WTC11 (cell line): ENCODE results near the gene MRFAP1. TPM values are rescaled to one million over a fixed set of nuclear protein-coding genes. Genes with fewer than 3 reads are reported as not detected.

Source experiments
- ATAC-seq: fragments of 200-7000 bp; cut with Tn5 transposase; 2 replicates; pipeline ENCODE4 v1.10.0; 2021; ENCODE audit warnings: mild to moderate bottlenecking, moderate library complexity
- CTCF ChIA-PET: fragments of 300-600 bp; sonication (Branson Sonifier 250); formaldehyde crosslinking; loops from one replicate; lab custom pipeline; 2021; ENCODE audit warnings: antibody characterized with exemption; lab: Charles Lee
- POLR2A ChIA-PET: fragments of 350-600 bp; sonication (Branson Sonifier 250); formaldehyde crosslinking; loops from one replicate; lab custom pipeline; 2021; ENCODE audit warnings: antibody characterized with exemption; lab: Charles Lee
- DNase-seq: peaks from one replicate; pipeline ENCODE4 v3.0.0; 2021; ENCODE audit warnings: low spot score
- H3K27ac Mint-ChIP-seq: 2 replicates; pipeline ENCODE4 v1.8.0; 2021; ENCODE audit warnings: mixed read lengths
- H3K27me3 Mint-ChIP-seq: 2 replicates; pipeline ENCODE4 v1.8.0; 2021; ENCODE audit warnings: low read depth, mild to moderate bottlenecking, moderate library complexity, mixed read lengths
- H3K36me3 Mint-ChIP-seq: 2 replicates; pipeline ENCODE4 v1.8.0; 2021; ENCODE audit warnings: mixed read lengths
- H3K4me1 Mint-ChIP-seq: 2 replicates; pipeline ENCODE4 v1.8.0; 2022; ENCODE audit warnings: mixed read lengths
- H3K4me3 Mint-ChIP-seq: 2 replicates; pipeline ENCODE4 v1.8.0; 2021; ENCODE audit warnings: mild to moderate bottlenecking, moderate library complexity, mixed read lengths
- H3K9me3 Mint-ChIP-seq: 2 replicates; pipeline ENCODE4 v1.8.0; 2021; ENCODE audit warnings: mixed read lengths
- ARID4B ChIP-seq: sonication (generic); formaldehyde crosslinking; IDR thresholded peaks from 2 replicates; pipeline ENCODE4 v1.8.0; 2023; ENCODE audit warnings: missing genetic modification reagents, mild to moderate bottlenecking, borderline replicate concordance
- ATF6 ChIP-seq: sonication (generic); formaldehyde crosslinking; IDR thresholded peaks from 2 replicates; pipeline ENCODE4 v1.8.1; 2023; ENCODE audit warnings: mild to moderate bottlenecking, missing genetic modification reagents
- ELF4 ChIP-seq: sonication (generic); formaldehyde crosslinking; IDR thresholded peaks from 2 replicates; pipeline ENCODE4 v1.8.1; 2022; ENCODE audit warnings: low read depth, mild to moderate bottlenecking, moderate library complexity, missing genetic modification reagents
- GRHL2 ChIP-seq: fragments of 250-450 bp; sonication (Bioruptor Pico); IDR thresholded peaks from 2 replicates; pipeline ENCODE4 v1.8.0; 2022; ENCODE audit warnings: mild to moderate bottlenecking, moderate library complexity; ENCODE audit not compliant: insufficient replicate concordance, severe bottlenecking
- MXD4 ChIP-seq: fragments of 250-450 bp; sonication (Bioruptor Pico); IDR thresholded peaks from 2 replicates; pipeline ENCODE4 v1.8.0; 2021; ENCODE audit warnings: mild to moderate bottlenecking, moderate library complexity, borderline replicate concordance
- NR3C1 ChIP-seq: sonication (generic); formaldehyde crosslinking; conservative IDR thresholded peaks from 2 replicates; pipeline ENCODE4 v1.8.1; 2023; ENCODE audit warnings: low read depth, mild to moderate bottlenecking, missing genetic modification reagents
- RELA ChIP-seq: sonication (generic); formaldehyde crosslinking; IDR thresholded peaks from 2 replicates; pipeline ENCODE4 v1.8.1; 2022; ENCODE audit warnings: missing genetic modification reagents, mild to moderate bottlenecking, borderline replicate concordance
- STAT6 ChIP-seq: sonication (generic); formaldehyde crosslinking; conservative IDR thresholded peaks from 2 replicates; pipeline ENCODE4 v1.8.1; 2023; ENCODE audit warnings: mild to moderate bottlenecking, low read depth, missing genetic modification reagents, moderate library complexity
- TP53 ChIP-seq: sonication (generic); formaldehyde crosslinking; IDR thresholded peaks from 2 replicates; pipeline ENCODE4 v1.8.1; 2023; ENCODE audit warnings: mild to moderate bottlenecking, missing genetic modification reagents
- ZNF396 ChIP-seq: fragments of 250-450 bp; sonication (Bioruptor Pico); IDR thresholded peaks from 2 replicates; pipeline ENCODE4 v1.8.0; 2021; ENCODE audit warnings: mild to moderate bottlenecking, moderate library complexity, borderline replicate concordance
- ZNF423 ChIP-seq: fragments of 250-450 bp; sonication (Bioruptor Pico); IDR thresholded peaks from 2 replicates; pipeline ENCODE4 v2.1.2; 2022; ENCODE audit warnings: mild to moderate bottlenecking, moderate library complexity
- total RNA-seq: library from RNA; stranded (reverse); gene quantifications from 3 replicates; pipeline ENCODE4 v1.2.3, GENCODE V29; 2021
- TF ChIP-seq, protein P1 (sequence below): sonication (generic); formaldehyde crosslinking; IDR thresholded peaks from 2 replicates; pipeline ENCODE4 v1.8.1; 2022; ENCODE audit warnings: missing genetic modification reagents, borderline replicate concordance
- TF ChIP-seq, protein P2 (sequence below): sonication (generic); formaldehyde crosslinking; IDR thresholded peaks from 2 replicates; pipeline ENCODE4 v1.8.1; 2022; ENCODE audit warnings: mild to moderate bottlenecking, missing genetic modification reagents, moderate library complexity, borderline replicate concordance
- TF ChIP-seq, protein P3 (sequence below): fragments of 250-450 bp; sonication (Bioruptor Pico); conservative IDR thresholded peaks from 2 replicates; pipeline ENCODE4 v1.9.0; 2021; ENCODE audit warnings: mild to moderate bottlenecking

MRFAP1 gene
- total RNA-seq, 1 experiment from 2014 or later: 319 TPM

DNA sequence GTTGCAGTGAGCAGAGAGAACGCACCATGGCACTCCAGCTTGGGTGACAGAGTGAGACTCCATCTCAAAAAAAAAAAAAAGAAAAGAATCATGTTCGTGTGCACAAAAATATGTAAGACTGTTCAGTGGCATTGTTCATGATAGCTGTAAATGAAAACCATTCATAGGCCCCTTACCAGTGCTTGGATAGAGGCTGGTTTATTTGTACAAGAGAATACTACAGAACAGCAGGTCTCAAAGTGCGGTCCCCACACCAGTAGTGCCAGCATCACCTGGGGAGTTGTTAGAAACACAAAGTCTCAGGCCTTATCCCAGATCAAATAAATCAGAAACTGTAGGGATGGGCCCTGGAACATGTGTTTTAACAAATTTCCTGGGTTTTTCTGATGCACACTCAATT lies 12.7 kb upstream of the MRFAP1 start:
- POLR2A ChIA-PET: no interaction called here

More for the DNA sequence above, 12.7 kb upstream of the MRFAP1 start:
- no peaks in the 10 kb centered on the region for H3K9me3 Mint-ChIP-seq
- TF ChIP-seq RELA (no peak), ZNF423 (no peak), TP53 (CRISPR knock-in tag) (no peak), GRHL2 (CRISPR knock-in tag) (no peak), ARID4B (CRISPR knock-in tag) (no peak), STAT6 (CRISPR knock-in tag) (no peak), NR3C1 (no peak), ZNF396 (no peak), ATF6 (no peak), ELF4 (CRISPR knock-in tag) (no peak), MXD4 (CRISPR knock-in tag) (no peak)
- TF ChIP-seq, protein P1, sequence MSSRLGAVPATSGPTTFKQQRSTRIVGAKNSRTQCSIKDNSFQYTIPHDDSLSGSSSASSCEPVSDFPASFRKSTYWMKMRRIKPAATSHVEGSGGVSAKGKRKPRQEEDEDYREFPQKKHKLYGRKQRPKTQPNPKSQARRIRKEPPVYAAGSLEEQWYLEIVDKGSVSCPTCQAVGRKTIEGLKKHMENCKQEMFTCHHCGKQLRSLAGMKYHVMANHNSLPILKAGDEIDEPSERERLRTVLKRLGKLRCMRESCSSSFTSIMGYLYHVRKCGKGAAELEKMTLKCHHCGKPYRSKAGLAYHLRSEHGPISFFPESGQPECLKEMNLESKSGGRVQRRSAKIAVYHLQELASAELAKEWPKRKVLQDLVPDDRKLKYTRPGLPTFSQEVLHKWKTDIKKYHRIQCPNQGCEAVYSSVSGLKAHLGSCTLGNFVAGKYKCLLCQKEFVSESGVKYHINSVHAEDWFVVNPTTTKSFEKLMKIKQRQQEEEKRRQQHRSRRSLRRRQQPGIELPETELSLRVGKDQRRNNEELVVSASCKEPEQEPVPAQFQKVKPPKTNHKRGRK (CRISPR knock-in tag): no peak
- TF ChIP-seq, protein P2, sequence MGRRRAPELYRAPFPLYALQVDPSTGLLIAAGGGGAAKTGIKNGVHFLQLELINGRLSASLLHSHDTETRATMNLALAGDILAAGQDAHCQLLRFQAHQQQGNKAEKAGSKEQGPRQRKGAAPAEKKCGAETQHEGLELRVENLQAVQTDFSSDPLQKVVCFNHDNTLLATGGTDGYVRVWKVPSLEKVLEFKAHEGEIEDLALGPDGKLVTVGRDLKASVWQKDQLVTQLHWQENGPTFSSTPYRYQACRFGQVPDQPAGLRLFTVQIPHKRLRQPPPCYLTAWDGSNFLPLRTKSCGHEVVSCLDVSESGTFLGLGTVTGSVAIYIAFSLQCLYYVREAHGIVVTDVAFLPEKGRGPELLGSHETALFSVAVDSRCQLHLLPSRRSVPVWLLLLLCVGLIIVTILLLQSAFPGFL (CRISPR knock-in tag): no peak
- TF ChIP-seq, protein P3, sequence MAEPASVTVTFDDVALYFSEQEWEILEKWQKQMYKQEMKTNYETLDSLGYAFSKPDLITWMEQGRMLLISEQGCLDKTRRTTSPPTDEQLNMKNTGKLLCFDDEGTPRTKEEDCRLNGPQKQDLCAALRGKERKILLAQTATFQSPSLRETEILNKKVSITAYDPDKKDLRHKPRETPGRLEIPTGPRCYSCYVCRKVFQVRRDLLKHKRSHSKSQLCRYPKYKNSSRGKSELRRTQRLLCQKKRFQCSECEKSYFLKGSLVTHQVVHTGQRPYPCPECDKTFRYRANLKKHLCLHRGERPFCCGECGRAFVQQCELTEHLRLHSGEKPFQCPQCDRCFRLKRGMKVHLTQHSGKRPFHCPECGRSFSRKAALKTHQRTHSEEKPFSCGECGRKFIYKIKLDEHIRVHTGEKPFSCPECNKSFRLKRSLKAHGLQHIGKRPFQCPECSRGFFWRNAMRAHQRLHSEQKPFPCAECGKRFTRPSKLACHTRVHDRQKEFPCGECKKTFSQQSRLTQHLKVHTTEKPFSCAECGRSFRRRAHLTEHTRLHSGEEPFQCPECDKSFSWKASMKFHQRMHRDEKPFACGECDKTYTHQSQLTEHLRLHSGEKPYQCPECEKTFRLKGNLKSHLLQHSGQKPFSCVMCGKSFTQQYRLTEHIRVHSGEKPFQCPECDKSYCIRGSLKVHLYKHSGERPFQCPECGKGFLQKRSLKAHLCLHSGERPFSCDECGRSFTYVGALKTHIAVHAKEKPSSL (CRISPR knock-in tag): no peak
- no peak overlapping the region for H3K4me3 Mint-ChIP-seq
- ATAC-seq (no peak), DNase-seq (no peak)
- H3K36me3 Mint-ChIP-seq: no peaks in the 10 kb centered on the region
- H3K27me3 Mint-ChIP-seq: no peaks in the 10 kb centered on the region
- H3K4me1 Mint-ChIP-seq: peaks cover 10% of the 10 kb centered on the region; the same call in 1 of the 2 replicates
- CTCF ChIA-PET: interaction anchor here (0.6 kb wide), 1 partner anchor 1228 kb away, joined by 3 read pairs; no protein-coding TSS in a partner anchor
- no peak overlapping the region for H3K27ac Mint-ChIP-seq
